ENCODE measurements around the gene MIAT.
"Not testable (repeated sequence)": the region's sequence is repeated elsewhere in the genome, so short reads cannot be mapped to it uniquely, and the experiment has no call there.

The MIAT gene

GRCh38 chr22:26610072-26610958 is 47.1 kb upstream of the MIAT start:
- Histone ChIP-seq H3K79me2 (ENCODE audit: low read length) (0 out of 2 replicates have a peak, but pooled peaks cover 12% of the 10 kb centered on the region), H3K9me2 (replicated peaks; ENCODE audit: insufficient read depth, low read length) (no peaks in the 10 kb centered on the region), H3K9ac (ENCODE audit: low read length) (peak overlapping the region; percentile 72), H3K36me3 (replicated peaks; ENCODE audit: insufficient read depth, low read length) (no peaks in the 10 kb centered on the region), H4K20me1 (ENCODE audit: insufficient read depth, low read length) (no peaks in the 10 kb centered on the region), H3F3A (ENCODE audit: insufficient read depth, low read length) (peaks cover 23% of the 10 kb centered on the region), H3K27ac (ENCODE audit: low read length) (peak overlapping the region; percentile 96), H2AFZ (ENCODE audit: low read length) (no peak overlapping the region), H3K4me2 (ENCODE audit: low read depth, low read length) (peak overlapping the region; percentile 73), H3K9me3 (replicated peaks; ENCODE audit: insufficient read depth, low read length) (no peaks in the 10 kb centered on the region), H3K4me1 (ENCODE audit: low read length) (peaks cover 49% of the 10 kb centered on the region), H3K4me3 (ENCODE audit: low read length) (peak overlapping the region; percentile 5; the same call in 1 of the 2 replicates), H3K27me3 (replicated peaks; ENCODE audit: insufficient read depth, low read length) (no peaks in the 10 kb centered on the region)
- TF ChIP-seq EZH2phosphoT487 (IDR thresholded peaks at IDR 0.05; ENCODE audit: low read length) (no peak), EZH2 (optimal IDR thresholded peaks at IDR 0.05; ENCODE audit: low read depth, low read length) (no peak)
- peak; percentile 95 for DNase-seq

DNA sequence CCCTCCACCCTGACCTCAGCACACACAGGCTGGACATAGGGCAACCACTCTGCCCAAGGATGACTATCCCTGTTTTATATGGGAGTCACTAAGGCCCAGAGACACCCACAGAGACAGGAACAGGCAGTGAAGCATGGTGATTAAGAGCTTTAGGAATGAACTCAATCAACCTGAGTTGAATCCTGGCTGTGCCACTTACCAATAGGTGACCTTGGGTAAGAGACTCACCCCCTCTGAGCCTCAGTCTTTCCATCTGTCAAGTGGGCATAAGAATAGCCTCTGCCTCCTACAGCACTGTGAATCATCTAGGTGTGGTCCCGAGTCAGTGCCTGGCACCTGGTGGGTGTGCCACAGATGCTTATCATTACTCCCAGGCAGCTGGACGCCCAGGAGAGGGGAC is 46.4 kb upstream of the MIAT start:
- peak; percentile 39 for DNase-seq

DNA sequence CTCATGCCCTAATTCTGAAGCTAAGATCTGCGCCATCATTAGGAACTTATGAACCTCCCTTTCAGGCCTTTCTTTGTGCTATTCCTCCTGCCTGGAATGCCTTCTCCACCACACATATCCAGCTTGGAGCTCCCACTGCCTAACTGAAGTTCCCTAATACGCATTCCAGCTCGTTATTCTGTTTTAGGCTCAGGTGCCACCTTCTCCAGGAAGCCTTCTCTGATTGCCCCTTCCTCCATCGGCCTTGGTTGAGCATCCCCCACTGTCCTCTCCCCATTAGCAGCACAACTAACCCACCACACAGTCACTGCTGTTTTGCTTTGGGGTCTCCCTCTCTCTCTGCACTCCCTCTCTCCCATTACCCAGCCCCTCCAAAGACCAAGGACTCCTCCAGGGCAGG is 44.7 kb upstream of the MIAT start:
- H3K79me2 ChIP-seq (ENCODE audit: low read length) = peaks cover 24% of the 10 kb centered on the region; the same call in 1 of the 2 replicates
- no peak overlapping the region for H3K9ac ChIP-seq (ENCODE audit: low read length)
- peak overlapping the region; percentile 24; the same call in 1 of the 2 replicates for H3K27ac ChIP-seq (ENCODE audit: low read length)
- H3K36me3 ChIP-seq (replicated peaks; ENCODE audit: insufficient read depth, low read length) = no peaks in the 10 kb centered on the region
- H3F3A ChIP-seq (ENCODE audit: insufficient read depth, low read length) = peaks cover 44% of the 10 kb centered on the region
- TF ChIP-seq, protein P1, sequence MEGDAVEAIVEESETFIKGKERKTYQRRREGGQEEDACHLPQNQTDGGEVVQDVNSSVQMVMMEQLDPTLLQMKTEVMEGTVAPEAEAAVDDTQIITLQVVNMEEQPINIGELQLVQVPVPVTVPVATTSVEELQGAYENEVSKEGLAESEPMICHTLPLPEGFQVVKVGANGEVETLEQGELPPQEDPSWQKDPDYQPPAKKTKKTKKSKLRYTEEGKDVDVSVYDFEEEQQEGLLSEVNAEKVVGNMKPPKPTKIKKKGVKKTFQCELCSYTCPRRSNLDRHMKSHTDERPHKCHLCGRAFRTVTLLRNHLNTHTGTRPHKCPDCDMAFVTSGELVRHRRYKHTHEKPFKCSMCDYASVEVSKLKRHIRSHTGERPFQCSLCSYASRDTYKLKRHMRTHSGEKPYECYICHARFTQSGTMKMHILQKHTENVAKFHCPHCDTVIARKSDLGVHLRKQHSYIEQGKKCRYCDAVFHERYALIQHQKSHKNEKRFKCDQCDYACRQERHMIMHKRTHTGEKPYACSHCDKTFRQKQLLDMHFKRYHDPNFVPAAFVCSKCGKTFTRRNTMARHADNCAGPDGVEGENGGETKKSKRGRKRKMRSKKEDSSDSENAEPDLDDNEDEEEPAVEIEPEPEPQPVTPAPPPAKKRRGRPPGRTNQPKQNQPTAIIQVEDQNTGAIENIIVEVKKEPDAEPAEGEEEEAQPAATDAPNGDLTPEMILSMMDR (IDR thresholded peaks at IDR 0.05; ENCODE audit: low read length) = no peak
- no peaks in the 10 kb centered on the region for H3K9me2 ChIP-seq (replicated peaks; ENCODE audit: insufficient read depth, low read length)
- no peak overlapping the region for H3K4me3 ChIP-seq (ENCODE audit: low read length)
- H2AFZ ChIP-seq (ENCODE audit: low read length) = no peak overlapping the region
- H3K4me1 ChIP-seq (ENCODE audit: low read length) = peaks cover 70% of the 10 kb centered on the region
- no peak for DNase-seq
- H3K27me3 ChIP-seq (replicated peaks; ENCODE audit: insufficient read depth, low read length) = no peaks in the 10 kb centered on the region
- no peak overlapping the region for H3K4me2 ChIP-seq (ENCODE audit: low read depth, low read length)
- no peaks in the 10 kb centered on the region for H4K20me1 ChIP-seq (ENCODE audit: insufficient read depth, low read length)
- H3K9me3 ChIP-seq (replicated peaks; ENCODE audit: insufficient read depth, low read length) = no peaks in the 10 kb centered on the region

More for the DNA sequence above, 46.4 kb upstream of the MIAT start:
- Histone ChIP-seq H3F3A (ENCODE audit: insufficient read depth, low read length) (peaks cover 28% of the 10 kb centered on the region), H3K79me2 (ENCODE audit: low read length) (peaks cover 16% of the 10 kb centered on the region; the same call in 1 of the 2 replicates), H3K4me1 (ENCODE audit: low read length) (peaks cover 53% of the 10 kb centered on the region), H3K9me3 (replicated peaks; ENCODE audit: insufficient read depth, low read length) (no peaks in the 10 kb centered on the region), H3K9ac (ENCODE audit: low read length) (peak overlapping the region; percentile 72), H3K4me3 (ENCODE audit: low read length) (peak overlapping the region; percentile 5; the same call in 1 of the 2 replicates), H4K20me1 (ENCODE audit: insufficient read depth, low read length) (no peaks in the 10 kb centered on the region), H3K9me2 (replicated peaks; ENCODE audit: insufficient read depth, low read length) (no peaks in the 10 kb centered on the region), H3K4me2 (ENCODE audit: low read depth, low read length) (peak overlapping the region; percentile 73), H3K27ac (ENCODE audit: low read length) (peak overlapping the region; percentile 96), H3K36me3 (replicated peaks; ENCODE audit: insufficient read depth, low read length) (no peaks in the 10 kb centered on the region), H3K27me3 (replicated peaks; ENCODE audit: insufficient read depth, low read length) (no peaks in the 10 kb centered on the region), H2AFZ (ENCODE audit: low read length) (no peak overlapping the region)
- TF ChIP-seq EZH2 (optimal IDR thresholded peaks at IDR 0.05; ENCODE audit: low read depth, low read length) = no peak
- TF ChIP-seq, protein P1 (IDR thresholded peaks at IDR 0.05; ENCODE audit: low read length) = no peak
- TF ChIP-seq EZH2phosphoT487 (IDR thresholded peaks at IDR 0.05; ENCODE audit: low read length) = no peak

DNA sequence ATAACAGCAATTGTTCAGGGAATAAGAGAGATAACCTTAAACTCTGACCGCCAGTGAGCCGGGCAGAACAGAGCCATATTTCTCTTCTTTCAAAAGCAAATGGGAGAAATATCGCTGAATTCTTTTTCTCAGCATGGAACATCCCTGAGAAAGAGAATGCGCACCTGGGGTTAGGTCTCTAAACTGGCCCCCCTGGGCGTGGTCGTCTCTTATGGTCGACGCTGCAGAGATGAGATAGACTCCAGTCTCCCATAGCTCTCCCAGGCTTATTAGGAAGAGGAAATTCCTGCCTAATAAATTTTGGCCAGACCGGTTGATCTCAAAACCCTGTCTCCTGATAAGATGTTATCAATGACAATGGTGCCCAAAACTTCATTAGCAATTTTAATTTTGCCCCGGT is 43.6 kb upstream of the MIAT start:
- not testable (repeated sequence) for H3K9me3 ChIP-seq (replicated peaks; ENCODE audit: insufficient read depth, low read length); H3K36me3 ChIP-seq (replicated peaks; ENCODE audit: insufficient read depth, low read length); DNase-seq; H3K4me2 ChIP-seq (ENCODE audit: low read depth, low read length); H3K9me2 ChIP-seq (replicated peaks; ENCODE audit: insufficient read depth, low read length); H3K27ac ChIP-seq (ENCODE audit: low read length); H4K20me1 ChIP-seq (ENCODE audit: insufficient read depth, low read length); H3K9ac ChIP-seq (ENCODE audit: low read length); H2AFZ ChIP-seq (ENCODE audit: low read length); H3K4me3 ChIP-seq (ENCODE audit: low read length); H3K27me3 ChIP-seq (replicated peaks; ENCODE audit: insufficient read depth, low read length)
- peaks cover 81% of the 10 kb centered on the region for H3K4me1 ChIP-seq (ENCODE audit: low read length)
- peaks cover 51% of the 10 kb centered on the region for H3F3A ChIP-seq (ENCODE audit: insufficient read depth, low read length)
- H3K79me2 ChIP-seq (ENCODE audit: low read length) = peaks cover 24% of the 10 kb centered on the region; the same call in 1 of the 2 replicates
